SK-N-SH (cell line): ENCODE data around the gene PPFIBP2. TPM values are rescaled to one million over a fixed set of nuclear protein-coding genes. Genes with fewer than 3 reads are reported as not detected.
A peak's percentile ranks its signal among the peaks of the same experiment; 100 is the strongest.

Experiments
- CTCF ChIA-PET: fragments of 300-600, 350-600 bp; formaldehyde crosslinking; extraction: SDS; loops from one replicate; lab custom pipeline; 2021; lab: Yijun Ruan, JAX
- POLR2A ChIA-PET: fragments of 350-600 bp; sonication (Branson Sonifier 250); formaldehyde crosslinking; extraction: SDS; loops from one replicate; lab custom pipeline; 2020; ENCODE audit warnings: antibody characterized with exemption, inconsistent platforms; lab: Yijun Ruan, JAX
- DNase-seq: peaks from one replicate; pipeline ENCODE4 v3.0.0; 2012
- H2AFZ ChIP-seq: fragments of 200-600 bp; sonication (generic); 2 replicates; pipeline ENCODE4 v1.8.1; 2016; ENCODE audit warnings: antibody characterized with exemption, mild to moderate bottlenecking, low read depth
- H3F3A ChIP-seq: fragments of 200-600 bp; sonication (generic); replicated peaks from 2 replicates; pipeline ENCODE3; 2016; ENCODE audit warnings: antibody characterized with exemption, mild to moderate bottlenecking; ENCODE audit not compliant: insufficient read depth
- H3K27ac ChIP-seq, 2 experiments: fragments of 200-500 bp in 1 of 2; fragments of 200-600 bp in 1 of 2; sonication (Bioruptor generic) in 1 of 2; sonication (generic), shearing (Covaris generic) in 1 of 2; 2 replicates each; pipeline versions ENCODE4 v1.5.1 to v1.6.1; 2014 to 2016; ENCODE audit warnings: low read depth in 2 of 2, inconsistent platforms in 1 of 2, low read length in 1 of 2, mild to moderate bottlenecking in 1 of 2, mixed read lengths in 1 of 2
- H3K27me3 ChIP-seq: fragments of 200-600 bp; sonication (generic), shearing (Covaris generic); 2 replicates; pipeline ENCODE4 v1.6.1; 2016; ENCODE audit warnings: mixed run types; ENCODE audit not compliant: insufficient read depth
- H3K36me3 ChIP-seq, 2 experiments: fragments of 200-500 bp in 1 of 2; fragments of 200-600 bp in 1 of 2; sonication (Bioruptor generic) in 1 of 2; sonication (generic) in 1 of 2; replicated peaks in 1 of 2; 2 replicates each; pipeline versions ENCODE3 to v1.5.1; 2014 to 2016; ENCODE audit warnings: low read length in 1 of 2, mild to moderate bottlenecking in 1 of 2; ENCODE audit not compliant: insufficient read depth in 2 of 2, control insufficient read depth in 1 of 2
- H3K4me1 ChIP-seq, 2 experiments: fragments of 200-500 bp in 1 of 2; fragments of 200-600 bp in 1 of 2; sonication (Bioruptor generic) in 1 of 2; sonication (generic), shearing (Covaris generic) in 1 of 2; 2 replicates each; pipeline versions ENCODE4 v1.5.1 to v1.6.1; 2014 to 2016; ENCODE audit warnings: low read depth in 1 of 2, low read length in 1 of 2, mixed run types in 1 of 2; ENCODE audit not compliant: insufficient read depth in 2 of 2, control insufficient read depth in 1 of 2
- H3K4me2 ChIP-seq: fragments of 200-600 bp; sonication (generic), shearing (Covaris generic); 2 replicates; pipeline ENCODE4 v1.6.1; 2017; ENCODE audit warnings: mixed run types
- H3K4me3 ChIP-seq, 2 experiments: fragments of 200-500 bp in 1 of 2; fragments of 200-600 bp in 1 of 2; sonication (Bioruptor generic) in 1 of 2; sonication (generic), shearing (Covaris generic) in 1 of 2; 2 replicates each; pipeline versions ENCODE4 v1.5.1 to v1.8.1; 2014 to 2016; ENCODE audit warnings: low read depth in 2 of 2, inconsistent platforms in 1 of 2, low read length in 1 of 2, mild to moderate bottlenecking in 1 of 2, mixed read lengths in 1 of 2, moderate library complexity in 1 of 2
- H3K79me2 ChIP-seq: fragments of 200-600 bp; sonication (generic); 2 replicates; pipeline ENCODE4 v1.8.1; 2017; ENCODE audit warnings: mild to moderate bottlenecking; ENCODE audit not compliant: insufficient read depth
- H3K9ac ChIP-seq: fragments of 200-600 bp; sonication (generic); 2 replicates; pipeline ENCODE4 v1.6.1; 2017; ENCODE audit warnings: mixed run types
- H3K9me2 ChIP-seq: fragments of 200-600 bp; sonication (generic); 2 replicates; pipeline ENCODE4 v1.6.1; 2017; ENCODE audit warnings: mixed run types
- H3K9me3 ChIP-seq: fragments of 200-600 bp; sonication (generic); 2 replicates; pipeline ENCODE4 v1.6.1; 2017; ENCODE audit warnings: mixed run types, mild to moderate bottlenecking, moderate library complexity
- H4K20me1 ChIP-seq: fragments of 200-600 bp; sonication (generic); 2 replicates; pipeline ENCODE4 v1.6.1; 2017; ENCODE audit warnings: mild to moderate bottlenecking, mixed run types; ENCODE audit not compliant: insufficient read depth
- CHD2 ChIP-seq: fragments of 150-350 bp; IDR thresholded peaks from 2 replicates; pipeline ENCODE4 v1.6.1; 2018; ENCODE audit warnings: low read length; ENCODE audit not compliant: partially characterized antibody
- EP300 ChIP-seq, 2 experiments: IDR thresholded peaks; 2 replicates each; pipeline versions ENCODE4 v1.4.0 to v1.6.1; 2012; ENCODE audit warnings: borderline replicate concordance in 1 of 2, low read depth in 1 of 2, low read length in 1 of 2
- EZH2phosphoT487 ChIP-seq: fragments of 200-600 bp; sonication (generic); IDR thresholded peaks from 2 replicates; pipeline ENCODE4 v1.6.1; 2017; ENCODE audit warnings: low read depth, mixed run types, mild to moderate bottlenecking, antibody characterized with exemption, moderate library complexity, borderline replicate concordance
- FOXJ3 ChIP-seq: sonication (generic); formaldehyde crosslinking; IDR thresholded peaks from 2 replicates; pipeline ENCODE4 v1.5.1; 2020; ENCODE audit warnings: mild to moderate bottlenecking, missing genetic modification reagents
- GABPA ChIP-seq: IDR thresholded peaks from 2 replicates; pipeline ENCODE4 v1.4.0; 2012; ENCODE audit warnings: low read depth, mild to moderate bottlenecking
- GATA2 ChIP-seq: sonication (generic); formaldehyde crosslinking; IDR thresholded peaks from 2 replicates; pipeline ENCODE4 v1.5.0; 2020; ENCODE audit warnings: mild to moderate bottlenecking, missing genetic modification reagents
- JUND ChIP-seq: IDR thresholded peaks from 2 replicates; pipeline ENCODE4 v1.4.0; 2012
- MEF2A ChIP-seq: IDR thresholded peaks from 2 replicates; pipeline ENCODE4 v1.4.0; 2012; ENCODE audit warnings: low read depth, borderline replicate concordance
- MXI1 ChIP-seq: IDR thresholded peaks from 2 replicates; pipeline ENCODE4 v1.6.1; 2012; ENCODE audit warnings: mild to moderate bottlenecking, low read depth, low read length, improper control_type of control experiment
- NFIC ChIP-seq: IDR thresholded peaks from 2 replicates; pipeline ENCODE4 v1.4.0; 2012; ENCODE audit warnings: borderline replicate concordance
- RCOR1 ChIP-seq: fragments of 150-350 bp; IDR thresholded peaks from 2 replicates; pipeline ENCODE4 v1.6.1; 2017; ENCODE audit warnings: antibody characterized with exemption, low read length
- RFX5 ChIP-seq: IDR thresholded peaks from 2 replicates; pipeline ENCODE4 v1.6.1; 2012; ENCODE audit warnings: mild to moderate bottlenecking, improper control_type of control experiment, low read length
- SIN3A ChIP-seq: IDR thresholded peaks from 2 replicates; pipeline ENCODE4 v1.6.1; 2012; ENCODE audit warnings: low read depth, mild to moderate bottlenecking, low read length, moderate library complexity, borderline replicate concordance
- TCF12 ChIP-seq: IDR thresholded peaks from 2 replicates; pipeline ENCODE4 v1.4.0; 2012
- TEAD4 ChIP-seq: IDR thresholded peaks from 2 replicates; pipeline ENCODE4 v1.4.0; 2012; ENCODE audit warnings: mild to moderate bottlenecking, borderline replicate concordance; ENCODE audit not compliant: insufficient read depth
- WGBS: methylation state at CpG from one replicate; pipeline ENCODE4 v1.1.6; 2017; ENCODE audit warnings: low lambda C conversion rate; 5-methylcytosine and 5-hydroxymethylcytosine counted together
- polyA plus RNA-seq, 3 experiments: library from polyadenylated mRNA; depleted of rRNA; stranded (reverse); fragments of >200 nt; gene quantifications; 2 replicates each; pipeline ENCODE4 v1.2.3, GENCODE V29; 2012
- TF ChIP-seq, protein P1 (sequence below): IDR thresholded peaks from 2 replicates; pipeline ENCODE4 v1.6.1; 2012; ENCODE audit warnings: mild to moderate bottlenecking, low read depth, low read length, moderate library complexity
- TF ChIP-seq, protein P2 (sequence below): IDR thresholded peaks from 2 replicates; pipeline ENCODE4 v1.4.0; 2012; ENCODE audit warnings: low read depth, borderline replicate concordance

The PPFIBP2 gene
- polyA plus RNA-seq, 1 of the 3 experiments (the other 2 are of a cell fraction), result 0.67 TPM

DNA sequence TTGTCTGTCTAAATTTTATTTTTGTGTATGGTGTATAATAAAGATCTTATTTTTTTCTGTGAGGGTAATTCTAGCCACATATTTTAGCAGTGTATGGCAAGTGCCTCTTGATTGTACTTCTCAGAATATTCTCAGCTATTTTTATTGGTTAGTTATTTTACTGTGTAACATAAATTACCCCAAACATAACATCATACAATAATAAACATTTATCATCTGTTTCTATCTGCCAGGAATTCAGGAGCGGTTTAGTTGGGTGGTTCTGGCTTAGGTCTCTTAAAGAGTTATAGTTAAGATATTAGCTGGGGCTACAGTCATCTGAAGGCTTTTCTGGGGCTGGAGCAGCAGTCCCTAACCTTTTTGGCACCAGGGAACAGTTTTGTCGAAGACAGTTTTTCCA is 47.8 kb downstream of the PPFIBP2 start (continued):
- TF ChIP-seq TEAD4, result no peak
- TF ChIP-seq SIN3A, result no peak
- TF ChIP-seq NFIC, result no peak
- TF ChIP-seq JUND, result no peak
- TF ChIP-seq RFX5, result no peak
- TF ChIP-seq EZH2phosphoT487, result no peak
- no peak for TF ChIP-seq GABPA
- no peak for TF ChIP-seq GATA2 (CRISPR knock-in tag)

DNA sequence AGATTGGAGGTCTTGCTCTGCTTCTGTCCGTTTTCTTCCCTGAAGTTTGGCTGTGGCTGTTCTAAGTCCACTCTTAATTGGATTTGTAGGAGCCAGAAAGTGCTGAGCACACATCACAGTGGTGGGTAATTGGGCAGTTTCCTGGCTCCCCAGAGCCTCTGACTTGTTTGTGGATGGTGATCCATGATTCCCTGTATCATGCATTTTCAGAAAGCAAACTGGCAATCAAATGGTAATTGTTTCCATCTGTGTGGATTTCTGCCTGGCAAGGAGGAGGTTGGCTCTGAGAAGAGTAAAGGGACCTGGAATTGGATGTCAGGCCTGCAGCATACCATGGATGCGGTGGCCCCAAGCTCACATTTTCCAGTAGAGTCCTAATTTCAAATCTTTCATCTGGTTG is 49.5 kb downstream of the PPFIBP2 start:
- CTCF ChIA-PET, result interaction anchor here (0.8 to 1.3 kb wide), 4 partner anchors 8 to 465 kb away, joined by 3 to 6 read pairs (median 4); partner anchors contain the start of gene PPFIBP2
- DNase-seq, result peak; percentile 63
- H2AFZ ChIP-seq, result no peak overlapping the region
- no peaks in the 10 kb centered on the region for H3K9me2 ChIP-seq
- H3F3A ChIP-seq, result no peaks in the 10 kb centered on the region
- 20% methylated on average over 2 of the region's 2 CpGs for WGBS
- H3K4me3 ChIP-seq, result no peak overlapping the region
- no peaks in the 10 kb centered on the region for H3K79me2 ChIP-seq
- POLR2A ChIA-PET, result no interaction called here
- TF ChIP-seq TCF12 (peak; percentile 25; the same call in 1 of the 2 replicates), EP300 (IDR thresholded peaks at IDR 0.05; ENCODE audit: borderline replicate concordance in 1 of 2, low read depth in 1 of 2, low read length in 1 of 2) (peak in 1 of 2 experiments; percentile 62; a peak in 1 of 4 replicates), RCOR1 (peak; percentile 56; the same call in 1 of the 2 replicates), MXI1 (peak; percentile 15; the same call in 1 of the 2 replicates), MEF2A (no peak), FOXJ3 (CRISPR knock-in tag) (0 out of 2 replicates have a peak, but pooled peaks have one; percentile 33), CHD2 (peak; percentile 62)
- TF ChIP-seq, protein P1, sequence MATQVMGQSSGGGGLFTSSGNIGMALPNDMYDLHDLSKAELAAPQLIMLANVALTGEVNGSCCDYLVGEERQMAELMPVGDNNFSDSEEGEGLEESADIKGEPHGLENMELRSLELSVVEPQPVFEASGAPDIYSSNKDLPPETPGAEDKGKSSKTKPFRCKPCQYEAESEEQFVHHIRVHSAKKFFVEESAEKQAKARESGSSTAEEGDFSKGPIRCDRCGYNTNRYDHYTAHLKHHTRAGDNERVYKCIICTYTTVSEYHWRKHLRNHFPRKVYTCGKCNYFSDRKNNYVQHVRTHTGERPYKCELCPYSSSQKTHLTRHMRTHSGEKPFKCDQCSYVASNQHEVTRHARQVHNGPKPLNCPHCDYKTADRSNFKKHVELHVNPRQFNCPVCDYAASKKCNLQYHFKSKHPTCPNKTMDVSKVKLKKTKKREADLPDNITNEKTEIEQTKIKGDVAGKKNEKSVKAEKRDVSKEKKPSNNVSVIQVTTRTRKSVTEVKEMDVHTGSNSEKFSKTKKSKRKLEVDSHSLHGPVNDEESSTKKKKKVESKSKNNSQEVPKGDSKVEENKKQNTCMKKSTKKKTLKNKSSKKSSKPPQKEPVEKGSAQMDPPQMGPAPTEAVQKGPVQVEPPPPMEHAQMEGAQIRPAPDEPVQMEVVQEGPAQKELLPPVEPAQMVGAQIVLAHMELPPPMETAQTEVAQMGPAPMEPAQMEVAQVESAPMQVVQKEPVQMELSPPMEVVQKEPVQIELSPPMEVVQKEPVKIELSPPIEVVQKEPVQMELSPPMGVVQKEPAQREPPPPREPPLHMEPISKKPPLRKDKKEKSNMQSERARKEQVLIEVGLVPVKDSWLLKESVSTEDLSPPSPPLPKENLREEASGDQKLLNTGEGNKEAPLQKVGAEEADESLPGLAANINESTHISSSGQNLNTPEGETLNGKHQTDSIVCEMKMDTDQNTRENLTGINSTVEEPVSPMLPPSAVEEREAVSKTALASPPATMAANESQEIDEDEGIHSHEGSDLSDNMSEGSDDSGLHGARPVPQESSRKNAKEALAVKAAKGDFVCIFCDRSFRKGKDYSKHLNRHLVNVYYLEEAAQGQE, result no peak
- TF ChIP-seq, protein P2, sequence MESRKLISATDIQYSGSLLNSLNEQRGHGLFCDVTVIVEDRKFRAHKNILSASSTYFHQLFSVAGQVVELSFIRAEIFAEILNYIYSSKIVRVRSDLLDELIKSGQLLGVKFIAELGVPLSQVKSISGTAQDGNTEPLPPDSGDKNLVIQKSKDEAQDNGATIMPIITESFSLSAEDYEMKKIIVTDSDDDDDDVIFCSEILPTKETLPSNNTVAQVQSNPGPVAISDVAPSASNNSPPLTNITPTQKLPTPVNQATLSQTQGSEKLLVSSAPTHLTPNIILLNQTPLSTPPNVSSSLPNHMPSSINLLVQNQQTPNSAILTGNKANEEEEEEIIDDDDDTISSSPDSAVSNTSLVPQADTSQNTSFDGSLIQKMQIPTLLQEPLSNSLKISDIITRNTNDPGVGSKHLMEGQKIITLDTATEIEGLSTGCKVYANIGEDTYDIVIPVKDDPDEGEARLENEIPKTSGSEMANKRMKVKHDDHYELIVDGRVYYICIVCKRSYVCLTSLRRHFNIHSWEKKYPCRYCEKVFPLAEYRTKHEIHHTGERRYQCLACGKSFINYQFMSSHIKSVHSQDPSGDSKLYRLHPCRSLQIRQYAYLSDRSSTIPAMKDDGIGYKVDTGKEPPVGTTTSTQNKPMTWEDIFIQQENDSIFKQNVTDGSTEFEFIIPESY, result no peak
- no peaks in the 10 kb centered on the region for H3K9me3 ChIP-seq
- H3K4me1 ChIP-seq, result peaks cover 0 to 12% of the 10 kb centered on the region in 2 experiments; a peak in 2 of 4 replicates
- no peaks in the 10 kb centered on the region for H3K36me3 ChIP-seq
- no peak overlapping the region for H3K9ac ChIP-seq
- H3K27ac ChIP-seq, result peak overlapping the region in 1 of 2 experiments; percentile 64; a peak in 2 of 4 replicates
- H3K4me2 ChIP-seq, result no peak overlapping the region
- H4K20me1 ChIP-seq, result no peaks in the 10 kb centered on the region
- peaks cover 17% of the 10 kb centered on the region; the same call in 1 of the 2 replicates for H3K27me3 ChIP-seq
